ENCODE results near the gene GBE1.

DNA sequence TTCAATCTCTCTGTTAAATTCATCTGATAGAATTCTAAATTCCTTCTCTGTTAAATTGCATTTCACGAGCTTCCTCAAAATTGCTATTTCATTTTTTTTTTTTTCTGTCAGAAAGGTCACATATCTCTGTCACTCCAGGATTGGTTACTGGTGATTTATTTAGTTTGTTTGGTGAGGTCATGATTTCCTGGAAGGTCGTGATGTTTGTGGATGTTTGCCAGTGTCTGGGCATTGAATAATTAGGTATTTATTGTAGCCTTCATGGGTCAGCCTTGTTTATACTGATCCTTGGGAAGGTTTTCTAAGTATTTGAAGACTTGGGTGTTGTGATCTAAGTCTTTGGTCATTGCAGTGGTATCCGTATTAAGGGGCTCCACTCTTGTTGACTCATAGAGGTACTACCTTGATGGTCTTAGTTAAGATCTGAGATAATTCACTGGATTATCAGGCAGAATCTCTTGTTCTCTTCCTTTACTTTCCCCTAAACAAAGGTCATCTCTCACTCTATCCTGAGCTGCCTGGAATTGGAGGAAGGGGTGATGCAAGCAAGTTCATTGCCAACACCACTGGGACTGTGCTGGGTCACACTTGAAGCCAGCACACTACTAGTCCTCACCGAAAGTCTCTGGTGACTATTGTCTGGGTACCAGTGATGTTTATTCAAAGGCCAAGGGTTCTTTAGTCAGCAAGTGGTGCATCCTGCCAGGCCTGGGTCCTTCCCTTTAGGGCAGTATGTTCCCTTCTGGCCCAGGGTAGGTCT, 231.1 kb downstream of the GBE1 start:
- TF ChIP-seq, protein P1, sequence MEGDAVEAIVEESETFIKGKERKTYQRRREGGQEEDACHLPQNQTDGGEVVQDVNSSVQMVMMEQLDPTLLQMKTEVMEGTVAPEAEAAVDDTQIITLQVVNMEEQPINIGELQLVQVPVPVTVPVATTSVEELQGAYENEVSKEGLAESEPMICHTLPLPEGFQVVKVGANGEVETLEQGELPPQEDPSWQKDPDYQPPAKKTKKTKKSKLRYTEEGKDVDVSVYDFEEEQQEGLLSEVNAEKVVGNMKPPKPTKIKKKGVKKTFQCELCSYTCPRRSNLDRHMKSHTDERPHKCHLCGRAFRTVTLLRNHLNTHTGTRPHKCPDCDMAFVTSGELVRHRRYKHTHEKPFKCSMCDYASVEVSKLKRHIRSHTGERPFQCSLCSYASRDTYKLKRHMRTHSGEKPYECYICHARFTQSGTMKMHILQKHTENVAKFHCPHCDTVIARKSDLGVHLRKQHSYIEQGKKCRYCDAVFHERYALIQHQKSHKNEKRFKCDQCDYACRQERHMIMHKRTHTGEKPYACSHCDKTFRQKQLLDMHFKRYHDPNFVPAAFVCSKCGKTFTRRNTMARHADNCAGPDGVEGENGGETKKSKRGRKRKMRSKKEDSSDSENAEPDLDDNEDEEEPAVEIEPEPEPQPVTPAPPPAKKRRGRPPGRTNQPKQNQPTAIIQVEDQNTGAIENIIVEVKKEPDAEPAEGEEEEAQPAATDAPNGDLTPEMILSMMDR (conservative IDR thresholded peaks at IDR 0.05; ENCODE audit: low read length), result no peak
- no peak for TF ChIP-seq EZH2phosphoT487 (IDR thresholded peaks at IDR 0.05; ENCODE audit: borderline replicate concordance)

All from Loucy (cell line).